IMR-90 (cell line): Measurements from ENCODE around the gene NTSR2. TPM values are rescaled to one million over a fixed set of nuclear protein-coding genes. Genes with fewer than 3 reads are reported as not detected.

Experiments used
- MXI1 ChIP-seq: IDR thresholded peaks from 2 replicates; pipeline ENCODE4 v1.6.1; 2012; ENCODE audit warnings: low read depth, mild to moderate bottlenecking, low read length, moderate library complexity, borderline replicate concordance
- RAD21 ChIP-seq: IDR thresholded peaks from 2 replicates; pipeline ENCODE4 v1.6.1; 2012; ENCODE audit warnings: low read length, improper control_type of control experiment
- polyA plus RNA-seq, 3 experiments: library from polyadenylated mRNA; depleted of rRNA; stranded (reverse); fragments of >200 nt; gene quantifications; 2 replicates each; pipeline ENCODE4 v1.2.3, GENCODE V29; 2012; ENCODE audit warnings: low replicate concordance in 1 of 3
- total RNA-seq: library from RNA; depleted of rRNA; stranded (reverse); fragments of >200 nt; gene quantifications from 2 replicates; pipeline ENCODE4 v1.2.3, GENCODE V29; 2012
- TF ChIP-seq, protein P1 (sequence below): conservative IDR thresholded peaks from 2 replicates; pipeline ENCODE4 v1.5.1; 2012; ENCODE audit warnings: mild to moderate bottlenecking, low read depth, low read length, improper control_type of control experiment
- TF ChIP-seq, protein P2 (sequence below): fragments of 150-350 bp; IDR thresholded peaks from 2 replicates; pipeline ENCODE4 v1.6.1; 2017; ENCODE audit warnings: mild to moderate bottlenecking, antibody characterized with exemption, low read length, low read depth

Gene NTSR2
- total and polyA plus RNA-seq, 2 of the 4 experiments (the other 2 are of a cell fraction) = not detected

DNA sequence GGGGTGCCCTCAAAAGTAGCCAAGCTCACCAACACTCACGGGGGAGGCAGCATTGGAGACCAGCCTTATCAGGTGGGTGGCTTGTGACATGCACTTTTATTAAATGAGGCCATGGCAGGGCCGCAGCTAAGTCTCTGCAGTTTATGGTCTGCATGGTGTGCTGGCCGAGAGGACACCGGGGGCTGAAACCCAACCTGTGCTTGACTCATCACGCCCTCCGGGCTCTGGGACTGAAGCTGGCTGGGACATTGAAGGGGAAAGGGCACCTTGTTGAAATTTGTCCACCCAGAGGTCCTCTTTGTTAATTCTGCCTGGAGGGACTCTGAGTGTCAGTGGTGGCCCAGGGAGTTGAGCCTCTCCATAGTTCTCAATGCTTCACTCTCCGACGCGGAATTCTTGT lies 17.7 kb upstream of the NTSR2 start (continued):
- TF ChIP-seq, protein P1, sequence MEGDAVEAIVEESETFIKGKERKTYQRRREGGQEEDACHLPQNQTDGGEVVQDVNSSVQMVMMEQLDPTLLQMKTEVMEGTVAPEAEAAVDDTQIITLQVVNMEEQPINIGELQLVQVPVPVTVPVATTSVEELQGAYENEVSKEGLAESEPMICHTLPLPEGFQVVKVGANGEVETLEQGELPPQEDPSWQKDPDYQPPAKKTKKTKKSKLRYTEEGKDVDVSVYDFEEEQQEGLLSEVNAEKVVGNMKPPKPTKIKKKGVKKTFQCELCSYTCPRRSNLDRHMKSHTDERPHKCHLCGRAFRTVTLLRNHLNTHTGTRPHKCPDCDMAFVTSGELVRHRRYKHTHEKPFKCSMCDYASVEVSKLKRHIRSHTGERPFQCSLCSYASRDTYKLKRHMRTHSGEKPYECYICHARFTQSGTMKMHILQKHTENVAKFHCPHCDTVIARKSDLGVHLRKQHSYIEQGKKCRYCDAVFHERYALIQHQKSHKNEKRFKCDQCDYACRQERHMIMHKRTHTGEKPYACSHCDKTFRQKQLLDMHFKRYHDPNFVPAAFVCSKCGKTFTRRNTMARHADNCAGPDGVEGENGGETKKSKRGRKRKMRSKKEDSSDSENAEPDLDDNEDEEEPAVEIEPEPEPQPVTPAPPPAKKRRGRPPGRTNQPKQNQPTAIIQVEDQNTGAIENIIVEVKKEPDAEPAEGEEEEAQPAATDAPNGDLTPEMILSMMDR = no peak
- no peak for TF ChIP-seq RAD21
- TF ChIP-seq MXI1 = no peak
- TF ChIP-seq, protein P2, sequence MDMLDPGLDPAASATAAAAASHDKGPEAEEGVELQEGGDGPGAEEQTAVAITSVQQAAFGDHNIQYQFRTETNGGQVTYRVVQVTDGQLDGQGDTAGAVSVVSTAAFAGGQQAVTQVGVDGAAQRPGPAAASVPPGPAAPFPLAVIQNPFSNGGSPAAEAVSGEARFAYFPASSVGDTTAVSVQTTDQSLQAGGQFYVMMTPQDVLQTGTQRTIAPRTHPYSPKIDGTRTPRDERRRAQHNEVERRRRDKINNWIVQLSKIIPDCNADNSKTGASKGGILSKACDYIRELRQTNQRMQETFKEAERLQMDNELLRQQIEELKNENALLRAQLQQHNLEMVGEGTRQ = no peak
